Suprapubic skin (tissue), 3 donors: ENCODE results near the gene FSD2.

Experiments
- CTCF ChIP-seq, 2 donors: fragments of 200-600 bp in 1 of 2; fragments of 450-650 bp in 1 of 2; sonication (generic) in 1 of 2; IDR thresholded peaks; one replicate each; pipeline ENCODE4 v1.5.1; 2016 to 2019; ENCODE audit warnings: antibody characterized with exemption in 2 of 2, mild to moderate bottlenecking in 1 of 2, moderate library complexity in 1 of 2
- POLR2A ChIP-seq, 2 donors: fragments of 450-650 bp; IDR thresholded peaks; one replicate each; pipeline ENCODE4 v1.6.1; 2017; ENCODE audit warnings: antibody characterized with exemption in 2 of 2, mild to moderate bottlenecking in 2 of 2, moderate library complexity in 2 of 2

GRCh38 chr15:82771789-82772607 lies 33.9 kb downstream of the FSD2 start:
- TF ChIP-seq CTCF (IDR thresholded peaks at IDR 0.05), result no peak
- no peak for TF ChIP-seq POLR2A (IDR thresholded peaks at IDR 0.05)
